Thyroid gland (tissue), 4 donors: ENCODE results near the gene DMRTB1. TPM values are rescaled to one million over a fixed set of nuclear protein-coding genes. Genes with fewer than 3 reads are reported as not detected.

Experiments
- DNase-seq, 2 donors: peaks; one replicate each; pipeline ENCODE4 v3.0.0-alpha.2; 2019
- H3K27ac ChIP-seq, 3 donors: fragments of 200-600 bp; sonication (generic); 1 replicate in 2 of 3; 2 replicates in 1 of 3; pipeline ENCODE4 v1.5.1; 2016 to 2019; ENCODE audit warnings: mild to moderate bottlenecking in 1 of 3, moderate library complexity in 1 of 3
- H3K27me3 ChIP-seq: fragments of 200-600 bp; sonication (generic); one replicate; pipeline ENCODE4 v1.5.1; 2019
- H3K36me3 ChIP-seq, 2 donors: fragments of 200-600 bp; sonication (generic); one replicate each; pipeline ENCODE4 v1.5.1; 2016 to 2019
- H3K4me1 ChIP-seq, 2 donors: fragments of 200-600 bp; sonication (generic); one replicate each; pipeline ENCODE4 v1.5.1; 2017 to 2019
- H3K4me3 ChIP-seq, 3 donors: fragments of 200-600 bp; sonication (generic); replicated peaks in 1 of 3; 1 replicate in 2 of 3; 2 replicates in 1 of 3; pipeline ENCODE4 v1.5.1; 2016; ENCODE audit warnings: mild to moderate bottlenecking in 1 of 3
- H3K9me3 ChIP-seq: fragments of 200-600 bp; sonication (generic); one replicate; pipeline ENCODE4 v1.5.1; 2017
- CTCF ChIP-seq, 6 experiments: fragments of 200-600 bp in 3 of 6; fragments of 450-650 bp in 3 of 6; sonication (generic) in 3 of 6; IDR thresholded peaks; one replicate each; pipeline ENCODE4 v1.5.1; 2016 to 2019; ENCODE audit warnings: antibody characterized with exemption in 6 of 6, mild to moderate bottlenecking in 2 of 6, inconsistent platforms in 1 of 6, moderate library complexity in 1 of 6
- POLR2A ChIP-seq, 2 donors: fragments of 450-650 bp; IDR thresholded peaks; one replicate each; pipeline ENCODE4 v1.6.1; 2017; ENCODE audit warnings: antibody characterized with exemption in 2 of 2, mild to moderate bottlenecking in 2 of 2, moderate library complexity in 1 of 2
- WGBS, 2 donors: methylation state at CpG; one replicate each; pipeline ENCODE4 v1.1.5; 2017; 5-methylcytosine and 5-hydroxymethylcytosine counted together
- intact Hi-C: fragments of 100-400 bp; cut with DNase I; formaldehyde crosslinking; loops from one replicate; pipeline ENCODE4 v1.15.1; 2023
- total RNA-seq, 4 donors: library from RNA; depleted of rRNA; stranded (reverse); fragments of >200 nt; gene quantifications; one replicate each; pipeline ENCODE4 v1.2.3, GENCODE V29; 2016

The DMRTB1 gene
- total RNA-seq, 4 donors from 2014 or later: 0.27 TPM; not detected in 3

- TF ChIP-seq POLR2A (IDR thresholded peaks at IDR 0.05) (no peak), CTCF (IDR thresholded peaks at IDR 0.05) (no peak)
- Histone ChIP-seq H3K9me3 (no peaks in the 10 kb centered on the region), H3K27me3 (no peaks in the 10 kb centered on the region), H3K4me3 (no peak overlapping the region), H3K4me1 (no peaks in the 10 kb centered on the region), H3K36me3 (no peaks in the 10 kb centered on the region), H3K27ac (no peak overlapping the region)
- intact Hi-C loops: no loop called here
- DNase-seq: no peak
- 95 to 96% methylated on average over 25 of the region's 25 CpGs for WGBS, 2 donors
Observed at GRCh38 chr1:53460211-53460634, 1.0 kb downstream of the DMRTB1 start.

GRCh38 chr1:53460666-53461322 is 1.6 kb downstream of the DMRTB1 start:
- H3K4me3 ChIP-seq: no peak overlapping the region
- intact Hi-C loops: no loop called here
- TF ChIP-seq POLR2A (IDR thresholded peaks at IDR 0.05): no peak
- no peak for TF ChIP-seq CTCF (IDR thresholded peaks at IDR 0.05)
- no peaks in the 10 kb centered on the region for H3K36me3 ChIP-seq
- no peaks in the 10 kb centered on the region for H3K27me3 ChIP-seq
- DNase-seq: no peak
- WGBS, 2 donors: 79 to 90% methylated on average over 29 of the region's 29 CpGs
- no peaks in the 10 kb centered on the region for H3K4me1 ChIP-seq
- H3K27ac ChIP-seq: no peak overlapping the region
- H3K9me3 ChIP-seq: no peaks in the 10 kb centered on the region

GRCh38 chr1:53461323-53462044 is 2.3 kb downstream of the DMRTB1 start:
- Histone ChIP-seq H3K4me1 (no peaks in the 10 kb centered on the region), H3K27ac (no peak overlapping the region)
- WGBS, 2 donors: 88 to 94% methylated on average over 20 to 25 of the region's 25 CpGs

DNA sequence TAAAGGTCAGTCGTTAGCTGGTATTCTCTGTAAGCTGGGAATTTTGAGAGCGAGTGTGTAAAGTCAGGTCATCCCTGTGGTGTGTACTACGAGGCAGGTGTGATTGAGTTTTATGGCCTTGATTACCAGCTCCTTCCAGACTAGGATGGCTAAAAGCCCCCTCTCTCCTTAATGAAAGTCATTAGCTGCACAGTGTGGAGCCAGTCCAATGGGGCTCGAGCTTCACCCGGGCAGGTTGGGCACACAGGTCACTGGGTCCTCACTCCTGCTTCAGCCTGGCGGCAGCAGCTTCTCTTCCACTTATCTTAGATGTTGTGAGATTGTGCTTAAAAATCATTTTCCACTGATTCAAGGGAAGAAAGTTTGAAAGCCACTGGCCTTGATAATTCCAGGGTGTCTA is 3.0 kb downstream of the DMRTB1 start:
- 95 to 96% methylated on average over 6 of the region's 6 CpGs for WGBS, 2 donors
- H3K4me3 ChIP-seq: no peak overlapping the region
- no peaks in the 10 kb centered on the region for H3K4me1 ChIP-seq
- H3K9me3 ChIP-seq: no peaks in the 10 kb centered on the region
- no peak for DNase-seq
- no peak for TF ChIP-seq CTCF (IDR thresholded peaks at IDR 0.05)
- TF ChIP-seq POLR2A (IDR thresholded peaks at IDR 0.05): no peak
- H3K36me3 ChIP-seq: no peaks in the 10 kb centered on the region
- intact Hi-C loops: no loop called here
- no peak overlapping the region for H3K27ac ChIP-seq
- no peaks in the 10 kb centered on the region for H3K27me3 ChIP-seq

More at GRCh38 chr1:53461323-53462044, 2.3 kb downstream of the DMRTB1 start:
- TF ChIP-seq POLR2A (IDR thresholded peaks at IDR 0.05) (no peak), CTCF (IDR thresholded peaks at IDR 0.05) (no peak)
- H3K36me3 ChIP-seq: no peaks in the 10 kb centered on the region
- no peaks in the 10 kb centered on the region for H3K9me3 ChIP-seq
- H3K4me3 ChIP-seq: no peak overlapping the region
- no peaks in the 10 kb centered on the region for H3K27me3 ChIP-seq
- intact Hi-C loops: no loop called here
- no peak for DNase-seq
